Stromal cell of bone marrow (primary cell): ENCODE results near the gene MLST8.
"Not testable (repeated sequence)": the region's sequence is repeated elsewhere in the genome, so short reads cannot be mapped to it uniquely, and the experiment has no call there.

Experiments used
- DNase-seq: peaks from one replicate; pipeline ENCODE4 v3.0.0-alpha.2; 2012; ENCODE audit warnings: low read depth

The MLST8 gene

DNA sequence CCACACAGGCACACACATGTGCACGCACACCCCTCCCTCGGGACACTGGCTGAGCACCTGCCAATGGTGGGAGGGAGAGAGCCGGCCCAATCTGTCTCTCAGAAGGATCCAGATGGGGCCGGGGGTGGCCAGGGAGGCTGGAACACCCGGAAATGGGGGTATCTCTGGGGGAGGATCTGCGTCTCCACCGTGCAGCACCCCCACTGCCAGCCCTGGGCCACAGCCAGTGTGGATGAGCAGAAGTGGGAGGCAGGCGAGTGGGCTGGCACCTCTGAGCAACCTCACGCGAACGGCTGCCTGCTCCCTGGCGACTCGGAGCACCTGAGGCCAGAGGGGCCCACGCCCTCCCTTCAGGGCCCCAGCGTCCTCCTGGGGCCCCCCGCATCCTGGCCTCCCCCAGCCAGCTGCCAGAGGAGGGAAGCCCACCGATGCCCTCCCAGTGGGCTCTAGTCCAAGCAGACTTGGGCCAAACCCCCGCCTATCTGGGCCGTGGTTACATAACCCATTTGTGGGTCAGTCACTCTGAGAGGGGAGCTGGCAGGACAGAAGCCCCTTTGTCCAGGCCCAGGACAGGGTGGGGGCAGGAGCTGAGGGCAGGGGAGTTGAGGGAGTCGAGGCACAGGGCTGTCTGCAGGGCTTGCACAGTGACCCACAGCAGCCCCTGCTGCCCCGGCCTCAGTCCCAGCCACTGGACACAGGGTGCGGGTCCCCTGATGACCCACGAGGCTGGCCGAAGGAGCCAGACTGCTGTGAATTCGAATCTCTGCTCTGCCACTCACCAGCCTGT, 14.4 kb upstream of the MLST8 start:
- no peak for DNase-seq

DNA sequence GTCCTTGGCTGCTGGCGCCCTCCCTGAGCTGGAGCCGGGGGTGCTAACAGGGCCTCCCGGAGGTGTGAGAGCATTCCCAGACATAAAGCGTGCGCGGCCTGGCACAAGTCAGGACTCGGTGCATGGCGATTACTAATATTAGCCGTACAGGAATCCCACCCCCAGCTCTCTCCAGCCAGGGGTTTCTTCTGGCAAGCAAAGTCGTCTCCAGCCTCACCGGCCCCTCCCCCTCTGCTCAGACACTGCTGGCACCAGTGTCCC, 13.9 kb upstream of the MLST8 start:
- no peak for DNase-seq

DNA sequence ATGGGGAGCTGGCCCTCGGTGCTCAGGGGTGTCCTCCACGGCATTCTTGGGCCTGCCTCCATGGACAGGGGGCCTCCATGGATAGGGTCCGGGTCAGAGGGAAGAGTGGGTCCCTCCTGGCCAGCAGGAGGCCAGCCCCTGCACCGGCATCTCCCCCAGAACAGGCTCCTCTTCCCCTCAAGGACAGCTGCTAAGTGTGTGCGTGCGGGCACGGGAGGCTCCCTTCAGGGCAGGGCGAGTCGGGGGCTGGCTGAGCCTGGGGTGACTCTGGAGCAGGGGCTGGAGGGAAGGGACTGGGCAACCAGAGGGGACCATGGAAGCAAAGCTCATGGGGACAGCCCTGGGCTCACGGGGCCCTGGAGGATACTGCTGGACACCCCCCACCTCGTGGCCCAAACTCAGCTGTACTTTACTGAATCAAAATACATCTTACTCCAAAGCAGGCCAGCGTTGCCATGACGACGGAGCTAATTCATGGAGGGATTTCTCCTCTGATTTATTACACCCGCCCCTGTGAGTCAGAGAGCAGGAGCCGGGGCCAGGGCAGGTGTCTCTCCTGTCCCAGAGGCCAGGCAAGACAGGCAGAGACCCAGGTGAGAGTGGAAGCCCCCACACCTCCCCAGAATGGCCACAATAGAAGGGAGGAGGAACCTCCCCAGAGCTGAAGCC, 11.0 kb upstream of the MLST8 start:
- DNase-seq: peak; percentile 13

DNA sequence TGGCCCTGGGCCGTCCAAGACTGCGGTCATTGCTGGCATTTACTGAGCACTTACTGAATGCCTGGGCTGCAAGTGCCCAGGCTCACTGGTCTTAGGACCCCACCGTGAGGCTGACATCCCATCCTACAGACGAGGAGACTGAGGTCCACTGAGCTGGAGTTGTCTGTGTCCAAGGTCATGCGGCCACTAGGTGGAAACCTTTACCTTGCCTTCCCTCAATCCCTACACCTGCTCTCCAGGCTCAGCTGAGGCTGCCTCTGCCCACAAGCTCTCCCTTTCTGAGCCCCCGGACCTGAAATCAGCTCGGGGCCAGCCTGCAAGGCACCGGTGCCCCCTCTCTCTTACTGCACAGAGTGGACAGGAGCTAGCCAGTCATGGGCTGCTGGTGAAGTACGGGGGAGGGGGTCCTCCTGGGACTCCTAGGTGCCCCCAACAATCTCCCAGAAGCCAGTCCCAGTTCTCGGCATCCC, 10.4 kb upstream of the MLST8 start:
- DNase-seq: no peak

DNA sequence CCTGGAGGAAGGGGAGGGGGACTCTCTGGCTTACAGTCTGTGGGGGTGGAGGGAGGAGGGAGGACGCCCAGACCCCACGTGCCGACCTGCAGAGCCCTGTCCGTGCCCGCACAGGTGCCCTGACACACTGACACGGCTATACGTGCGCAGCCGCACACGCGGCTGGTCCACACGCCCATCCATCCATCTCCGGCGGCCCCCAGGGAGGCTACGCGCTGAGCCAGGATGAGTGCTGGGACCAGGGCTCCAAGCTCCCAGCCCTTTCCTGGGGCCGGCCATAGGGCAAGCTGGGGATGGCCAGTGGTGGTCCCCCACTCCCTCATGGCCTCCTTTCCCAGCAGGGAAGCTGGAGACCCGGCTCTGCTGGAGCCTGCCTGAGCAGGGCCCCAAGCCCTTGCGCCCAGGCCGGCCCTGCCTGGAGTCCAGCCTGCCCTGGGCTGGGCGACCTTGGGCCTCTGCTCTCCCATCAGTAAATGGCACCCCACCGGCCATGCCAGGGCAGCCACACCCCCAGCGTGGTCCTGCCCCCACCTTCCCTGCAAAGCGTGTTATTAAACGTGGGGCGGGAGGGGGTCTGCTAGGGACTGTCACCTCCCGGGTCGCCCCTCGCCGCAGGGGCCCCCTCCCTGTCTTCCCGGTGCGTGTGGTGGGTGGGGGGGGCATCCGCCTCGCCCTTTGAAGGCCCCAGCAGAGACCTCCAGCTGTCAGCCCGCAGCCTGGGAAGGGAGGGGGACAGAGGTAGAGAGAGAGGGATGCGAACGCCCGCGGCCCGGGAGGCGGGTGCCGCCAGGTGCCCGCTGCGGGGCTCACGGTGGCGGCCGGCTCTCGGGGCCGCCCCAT, 9.7 kb upstream of the MLST8 start:
- DNase-seq: no peak

DNA sequence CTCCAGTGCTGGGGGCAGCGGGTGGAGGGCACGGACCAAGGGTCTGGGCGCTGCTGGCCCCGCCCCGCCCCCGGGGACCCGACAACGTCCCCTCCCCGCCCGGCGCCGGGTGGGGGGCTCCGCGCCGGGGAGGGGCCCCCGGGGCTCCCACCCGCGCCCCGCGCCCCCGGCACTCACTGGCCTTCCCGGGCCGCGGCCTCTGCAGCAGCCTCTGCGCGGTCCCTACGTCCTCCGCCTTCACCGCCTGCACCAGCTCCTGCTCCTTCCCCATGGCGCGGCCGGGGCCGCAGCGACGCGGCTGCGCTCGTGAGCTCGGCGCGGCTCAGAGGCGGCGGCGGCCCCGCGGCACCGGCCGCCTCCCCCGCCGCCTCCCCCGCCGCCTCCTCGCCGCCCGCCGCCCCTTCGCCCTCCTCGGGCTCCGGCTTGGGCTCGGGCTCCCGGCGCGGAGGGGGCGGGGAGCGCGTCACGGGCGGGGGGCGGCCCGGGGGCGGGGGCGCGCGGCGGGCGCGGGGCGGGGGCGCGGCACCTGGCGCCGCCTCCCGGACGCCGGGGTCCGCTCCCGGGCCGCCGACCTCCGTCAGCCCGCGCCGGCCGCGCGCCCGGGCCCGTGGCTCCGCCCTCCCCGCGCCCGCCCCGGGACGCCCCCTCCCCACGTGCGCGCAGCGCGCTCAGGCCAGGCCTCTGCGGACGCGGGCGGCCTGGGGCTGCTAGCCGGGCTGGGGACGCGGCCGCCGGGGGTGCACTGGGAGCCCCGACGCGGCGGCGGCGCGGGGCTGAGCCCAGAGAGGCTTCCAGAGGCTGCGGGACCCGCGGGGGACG, 8.9 kb upstream of the MLST8 start, which contains the start of gene CASKIN1:
TSS of gene CASKIN1 (minus strand) at position 444 of the 819 bp plus-strand sequence. CDS start at position 271, 173 bp downstream.
- DNase-seq: no peak

DNA sequence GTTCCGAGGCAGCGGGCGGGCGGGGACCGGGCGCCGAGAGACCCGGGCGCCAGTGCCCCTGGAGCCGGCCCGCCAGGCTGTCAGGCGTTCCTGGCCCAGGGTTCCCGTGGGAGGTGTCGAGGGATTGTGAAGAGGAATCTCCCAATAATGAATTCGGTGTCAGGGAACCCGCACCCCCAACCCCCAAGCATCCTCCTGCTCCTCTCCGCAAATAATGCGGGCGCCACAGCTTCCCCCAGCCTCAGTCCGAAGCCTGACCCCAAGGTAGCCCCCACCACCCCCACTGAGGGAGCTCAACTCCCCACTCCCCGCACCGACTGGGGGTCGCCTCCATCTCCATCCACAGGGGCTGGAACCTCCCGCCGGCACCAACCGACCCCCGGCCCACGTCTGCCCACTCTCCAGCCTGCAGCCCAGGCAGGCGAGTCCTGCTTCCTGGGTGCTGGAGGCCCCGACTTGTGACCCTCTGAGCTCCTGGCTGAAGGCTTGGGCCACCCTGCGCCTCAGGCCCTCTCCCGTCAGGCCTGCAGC, 8.2 kb upstream of the MLST8 start:
- DNase-seq: no peak

DNA sequence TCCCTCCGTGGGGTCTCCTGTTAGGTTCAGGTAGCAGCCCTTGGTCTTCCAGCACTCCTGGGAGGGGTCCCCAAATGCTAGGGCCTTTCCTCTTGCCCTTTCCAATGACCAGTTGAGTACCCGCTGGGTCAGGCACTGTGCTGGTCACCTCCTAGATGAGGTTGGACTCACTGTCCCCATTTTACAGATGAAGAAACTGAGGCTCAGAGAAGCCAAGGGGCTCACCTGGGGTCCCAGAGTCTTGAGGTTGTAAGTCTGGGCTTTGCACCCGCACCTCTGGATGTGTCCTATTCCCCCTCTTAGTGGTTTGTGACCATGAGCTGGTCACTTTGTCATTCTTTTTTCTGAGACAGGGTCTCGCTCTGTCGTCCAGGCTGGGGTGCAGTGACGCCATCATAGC, 7.5 kb upstream of the MLST8 start:
- no peak for DNase-seq

DNA sequence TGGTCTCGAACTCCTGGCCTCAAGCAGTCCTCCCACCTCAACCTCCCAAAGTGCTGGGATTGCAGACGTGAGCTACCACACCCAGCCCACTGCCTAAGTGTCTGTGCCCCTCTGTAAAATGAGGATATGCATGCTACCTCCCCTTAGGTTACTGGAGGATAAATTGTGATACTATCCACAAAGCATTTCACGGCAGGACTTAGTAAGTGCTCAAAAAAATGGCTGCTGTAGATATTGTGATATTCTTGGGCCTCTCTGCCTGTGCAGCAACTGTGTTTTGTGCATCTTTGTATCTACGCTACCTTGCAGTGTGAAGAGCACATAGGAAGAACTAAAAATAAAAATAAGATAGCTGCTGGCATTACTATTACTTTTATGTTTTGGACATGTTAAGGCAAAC, 7.0 kb upstream of the MLST8 start:
- no peak for DNase-seq

DNA sequence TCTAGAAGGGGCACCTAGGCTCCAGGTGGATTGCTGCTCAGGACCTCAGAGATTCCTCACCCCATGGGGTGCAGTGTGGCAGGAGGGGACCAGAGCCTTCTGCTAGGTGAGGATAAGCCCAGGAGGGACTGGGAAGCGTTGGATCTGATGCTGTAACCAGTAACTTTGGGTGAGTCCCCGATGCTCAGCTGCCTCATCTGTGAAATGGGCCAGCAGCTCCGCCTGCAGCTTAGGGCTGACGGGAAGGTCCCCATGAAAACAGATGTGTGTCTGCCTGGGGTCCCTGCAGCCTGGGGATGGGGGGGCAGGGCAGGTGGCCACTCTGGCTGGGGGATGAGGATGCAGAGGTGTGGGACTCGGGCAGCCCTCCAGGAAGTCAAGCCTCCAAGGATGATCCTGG, 6.2 kb upstream of the MLST8 start:
- DNase-seq: no peak

DNA sequence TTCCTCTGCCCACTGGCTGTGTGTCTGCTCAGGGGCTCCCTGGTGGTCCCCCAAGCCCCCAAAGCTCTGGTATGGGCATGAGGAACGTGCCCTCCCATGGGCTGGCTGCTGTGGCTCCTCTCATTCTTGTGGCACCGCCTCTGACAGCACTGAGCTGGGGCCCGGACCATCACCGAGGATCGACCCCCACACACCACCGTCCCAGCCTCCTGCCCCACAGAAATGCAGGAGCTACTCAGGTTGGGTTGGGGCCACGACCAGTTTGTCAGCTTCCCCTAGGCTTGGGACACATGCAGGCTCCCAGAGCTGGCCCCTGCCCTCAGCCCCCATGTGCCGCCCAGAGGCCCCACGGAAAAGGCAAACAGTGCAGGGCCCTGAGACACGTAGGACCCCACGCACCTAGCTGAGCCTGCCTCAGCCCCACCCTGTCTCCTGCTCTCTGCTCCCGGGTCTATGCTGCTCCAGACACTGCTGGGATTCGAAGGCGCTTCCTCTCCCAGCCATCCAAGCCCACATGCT, 5.6 kb upstream of the MLST8 start:
- no peak for DNase-seq

DNA sequence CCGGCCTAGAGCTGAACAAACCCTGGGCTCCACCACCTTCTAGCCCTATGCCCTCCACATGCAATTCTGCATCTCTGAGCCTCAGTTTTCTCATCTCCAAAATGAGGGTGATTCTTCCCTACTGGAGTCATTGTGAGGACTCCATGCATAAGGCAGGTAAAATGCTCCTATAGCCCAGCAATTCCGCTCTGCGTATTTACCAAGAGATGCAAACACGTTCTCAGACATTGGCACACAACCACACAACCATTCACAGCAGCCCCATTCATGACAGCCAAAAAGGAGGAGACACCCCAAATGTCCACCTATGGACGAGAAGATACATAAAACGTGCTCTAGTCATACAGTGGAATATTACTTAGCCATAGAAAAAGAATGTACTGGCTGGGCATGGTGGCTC, 4.9 kb upstream of the MLST8 start:
- DNase-seq: no peak

DNA sequence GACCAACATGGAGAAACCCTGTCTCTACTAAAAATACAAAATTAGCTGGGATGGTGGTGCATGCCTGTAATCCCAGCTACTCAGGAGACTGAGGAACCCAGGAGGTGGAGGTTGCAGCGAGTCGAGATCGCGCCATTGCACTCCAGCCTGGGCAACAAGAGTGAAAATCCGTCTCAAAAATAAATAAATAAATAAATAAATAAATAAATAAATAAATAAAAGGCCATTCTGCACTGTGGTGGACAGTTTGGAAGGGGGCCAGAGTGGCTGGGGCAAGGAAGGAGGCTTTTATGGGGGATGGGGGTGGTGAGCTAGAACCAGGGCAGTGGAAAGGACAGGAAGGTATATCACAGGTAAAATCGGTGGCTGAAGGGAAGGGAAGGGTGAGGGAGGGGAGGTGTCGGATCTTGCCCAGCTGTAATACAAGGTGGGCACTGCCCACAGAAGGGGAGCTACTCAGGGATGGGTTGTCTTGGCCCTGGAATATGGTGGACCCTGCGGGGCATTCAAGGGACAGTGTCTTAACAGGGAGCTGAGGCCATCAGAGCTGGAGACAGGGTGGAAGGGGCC, 2.0 kb upstream of the MLST8 start:
- not testable (repeated sequence) for DNase-seq

DNA sequence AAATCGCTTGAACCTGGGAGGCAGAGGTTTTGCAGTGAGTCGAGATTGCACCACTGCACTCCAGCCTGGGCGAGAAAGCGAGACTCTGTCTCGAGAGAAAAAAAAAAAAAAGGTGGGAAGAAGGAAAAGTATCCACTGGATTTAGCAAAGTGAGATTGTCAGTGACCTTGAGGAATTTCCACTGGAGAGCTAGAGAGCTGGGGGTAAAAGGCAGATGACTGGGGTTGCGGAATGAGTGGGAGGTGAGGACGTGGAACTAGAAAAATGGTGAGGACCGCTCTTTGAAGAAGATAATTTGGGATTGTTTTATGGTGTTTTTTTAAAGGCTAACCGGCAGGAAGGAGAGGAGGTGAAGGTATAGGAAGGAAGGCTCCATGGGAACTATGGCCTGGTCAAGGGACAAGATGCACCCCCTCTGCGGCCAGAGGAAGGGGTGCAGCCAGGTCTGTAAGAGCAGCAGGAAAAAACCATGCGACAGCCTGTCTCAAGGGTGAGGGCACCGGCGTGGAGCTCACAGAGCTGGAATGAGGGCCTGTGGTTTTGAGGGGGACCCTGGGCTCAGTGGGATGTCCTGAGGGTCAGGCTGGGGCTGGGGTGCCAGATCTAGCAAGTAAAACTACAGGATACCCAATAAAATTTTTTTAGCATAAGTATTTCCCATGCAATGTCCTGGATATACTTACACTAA, 694 bp upstream of the MLST8 start:
- no peak for DNase-seq

DNA sequence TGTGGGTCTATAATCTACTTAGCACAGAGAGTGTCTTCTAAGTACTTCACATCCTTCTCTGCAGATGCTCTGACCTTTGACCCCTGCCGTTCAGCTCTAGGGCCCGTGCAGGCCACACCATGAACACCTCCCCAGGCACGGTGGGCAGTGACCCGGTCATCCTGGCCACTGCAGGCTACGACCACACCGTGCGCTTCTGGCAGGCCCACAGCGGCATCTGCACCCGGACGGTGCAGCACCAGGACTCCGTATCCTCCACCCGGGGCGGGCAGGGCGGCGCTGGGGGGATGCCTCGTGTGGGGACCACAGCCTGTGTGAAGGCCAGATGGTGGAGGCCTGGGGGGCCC, 686 bp downstream of the MLST8 start:
- no peak for DNase-seq

DNA sequence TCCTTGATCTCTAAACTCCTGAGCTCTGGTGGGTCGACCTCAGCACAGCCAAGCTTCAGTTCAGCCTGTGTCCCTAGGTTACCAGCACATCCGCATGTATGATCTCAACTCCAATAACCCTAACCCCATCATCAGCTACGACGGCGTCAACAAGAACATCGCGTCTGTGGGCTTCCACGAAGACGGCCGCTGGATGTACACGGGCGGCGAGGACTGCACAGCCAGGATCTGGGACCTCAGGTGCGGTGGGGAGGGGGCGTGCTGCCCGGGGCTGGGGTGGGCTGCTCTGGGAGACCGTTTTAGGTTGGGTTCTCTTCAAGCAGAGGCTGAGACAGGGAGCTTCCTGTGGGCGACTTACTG, 1.1 kb downstream of the MLST8 start:
- DNase-seq: no peak

DNA sequence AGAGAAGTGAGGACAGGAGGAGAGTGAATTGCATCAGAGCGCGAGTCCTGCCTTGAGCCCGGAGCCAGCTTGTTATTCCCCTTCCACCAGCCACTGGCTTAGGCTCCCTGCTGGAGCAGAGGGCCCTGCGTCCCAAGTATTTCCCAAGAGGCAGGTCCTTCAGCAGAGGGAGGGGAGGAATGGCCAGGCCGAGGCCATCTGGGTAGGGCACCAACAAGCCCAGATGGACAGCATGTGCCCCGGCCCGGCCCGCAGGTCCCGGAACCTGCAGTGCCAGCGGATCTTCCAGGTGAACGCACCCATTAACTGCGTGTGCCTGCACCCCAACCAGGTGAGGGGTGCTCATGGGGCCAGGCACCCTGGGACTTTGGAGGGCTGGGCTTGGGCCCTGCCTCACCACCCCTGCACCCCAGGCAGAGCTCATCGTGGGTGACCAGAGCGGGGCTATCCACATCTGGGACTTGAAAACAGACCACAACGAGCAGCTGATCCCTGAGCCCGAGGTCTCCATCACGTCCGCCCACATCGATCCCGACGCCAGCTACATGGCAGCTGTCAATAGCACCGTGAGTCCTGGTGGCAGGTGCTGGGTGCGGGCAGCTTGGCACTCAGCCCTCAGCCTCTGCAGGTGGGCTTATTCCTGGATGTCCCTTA, 1.7 kb downstream of the MLST8 start:
- no peak for DNase-seq

DNA sequence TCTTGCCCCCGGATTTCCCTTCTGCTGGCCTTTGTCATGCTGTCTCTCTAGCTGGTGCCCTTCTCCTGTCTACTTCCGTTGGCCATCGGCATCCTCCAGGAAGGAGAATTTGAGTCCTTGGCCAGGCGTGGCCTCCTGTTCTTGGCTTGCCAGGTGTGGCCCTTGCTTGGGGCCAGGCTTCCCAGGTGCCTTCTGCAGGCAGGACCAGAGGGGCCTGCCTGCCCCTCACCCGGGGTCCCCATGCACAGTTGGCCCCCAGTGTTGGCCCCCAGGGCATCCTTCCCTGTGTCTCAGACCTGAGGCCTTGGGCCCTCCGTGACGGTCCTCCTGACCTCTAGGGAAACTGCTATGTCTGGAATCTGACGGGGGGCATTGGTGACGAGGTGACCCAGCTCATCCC, 2.6 kb downstream of the MLST8 start:
- DNase-seq: no peak

DNA sequence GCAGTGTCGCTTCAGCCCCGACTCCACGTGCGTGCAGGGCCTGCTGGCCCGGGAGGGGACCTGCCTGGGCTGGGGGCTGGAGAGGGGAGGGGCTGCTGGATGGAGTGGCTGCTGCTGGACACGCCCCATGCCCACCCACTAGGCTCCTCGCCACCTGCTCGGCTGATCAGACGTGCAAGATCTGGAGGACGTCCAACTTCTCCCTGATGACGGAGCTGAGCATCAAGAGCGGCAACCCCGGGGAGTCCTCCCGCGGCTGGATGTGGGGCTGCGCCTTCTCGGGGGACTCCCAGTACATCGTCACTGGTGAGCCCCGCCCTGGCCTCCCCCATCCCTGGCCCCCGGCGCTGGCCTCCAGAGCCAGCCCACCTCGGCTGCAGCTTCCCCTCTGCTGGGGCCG, 3.1 kb downstream of the MLST8 start:
- no peak for DNase-seq

DNA sequence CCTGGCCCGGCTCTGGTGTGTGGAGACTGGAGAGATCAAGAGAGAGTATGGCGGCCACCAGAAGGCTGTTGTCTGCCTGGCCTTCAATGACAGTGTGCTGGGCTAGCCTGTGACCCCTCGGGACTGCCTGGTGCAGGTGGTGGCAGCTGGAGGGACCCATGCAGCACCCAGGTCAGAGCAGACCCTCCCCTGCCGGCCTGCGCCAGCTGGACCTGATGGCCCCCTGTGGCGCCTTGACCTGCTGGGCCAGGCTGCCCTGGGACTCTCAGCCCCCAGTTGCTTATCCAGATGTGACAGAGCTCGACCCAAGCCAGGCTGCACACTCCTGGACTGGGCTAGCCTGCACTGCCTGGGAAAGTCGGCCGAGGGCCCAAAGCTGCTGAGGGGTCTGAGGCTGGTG, 3.5 kb downstream of the MLST8 start:
- DNase-seq: no peak
